K562 (cell line): ENCODE measurements around the gene VPS18. TPM values are rescaled to one million over a fixed set of nuclear protein-coding genes. Genes with fewer than 3 reads are reported as not detected.

ENCODE experiments used
- ATAC-seq: fragments of 200-7000 bp; cut with Tn5 transposase; 3 replicates; pipeline ENCODE4 v1.9.1; 2020; ENCODE audit warnings: moderate library complexity
- BruUV-seq: library from RNA; stranded (reverse); fragments of 400-500 nt; replicated peaks from 2 replicates; lab custom pipeline; 2021; lab: Mats Ljungman, UMichigan
- CTCF ChIA-PET: fragments of 300-600 bp; formaldehyde crosslinking; extraction: SDS; loops from one replicate; lab custom pipeline; 2021; ENCODE audit warnings: low intra/inter-chr PET ratio; lab: Yijun Ruan, JAX
- POLR2A ChIA-PET: fragments of 300-600, 350-650 bp; sonication (Branson Sonifier 250); formaldehyde crosslinking; extraction: SDS; loops from one replicate; lab custom pipeline; 2021; ENCODE audit warnings: antibody characterized with exemption, inconsistent platforms; lab: Yijun Ruan, JAX
- DNase-seq, 4 experiments: peaks; one replicate each; pipeline versions ENCODE4 v3.0.0 to v3.0.0-alpha.2; 2011 to 2018; ENCODE audit warnings: low spot score in 3 of 4, mixed read lengths in 3 of 4; ENCODE audit errors: extremely low read depth in 1 of 4
- FAIRE-seq: peaks from 2 replicates; lab custom pipeline; 2011; peaks lifted over from hg19 to GRCh38; lab: Jason Lieb, UNC
- H2AFZ ChIP-seq: 2 replicates; pipeline ENCODE4 v1.6.0; 2011; ENCODE audit warnings: low read depth, low read length, control low read depth, inconsistent platforms
- H3K27ac ChIP-seq: fragments of 200-600 bp; 3 replicates; pipeline ENCODE4 v1.8.0; 2011; ENCODE audit warnings: low read depth, mild to moderate bottlenecking, control low read depth, inconsistent platforms, low read length, moderate library complexity, mixed read lengths; ENCODE audit errors: extremely low read depth
- H3K27me3 ChIP-seq, 2 experiments: fragments of 300-600 bp in 1 of 2; 2 replicates in 1 of 2; 3 replicates in 1 of 2; pipeline versions ENCODE4 v1.6.0 to v1.8.0; 2011; ENCODE audit warnings: inconsistent platforms in 2 of 2, low read length in 2 of 2, mild to moderate bottlenecking in 1 of 2, mixed read lengths in 1 of 2, moderate library complexity in 1 of 2; ENCODE audit not compliant: control insufficient read depth in 2 of 2, insufficient read depth in 2 of 2
- H3K36me3 ChIP-seq: fragments of 300-600 bp; 3 replicates; pipeline ENCODE4 v1.8.0; 2011; ENCODE audit warnings: mild to moderate bottlenecking, low read length, inconsistent platforms; ENCODE audit not compliant: control insufficient read depth, insufficient read depth
- H3K4me1 ChIP-seq, 2 experiments: fragments of 200-600 bp in 1 of 2; replicated peaks in 1 of 2; 2 replicates in 1 of 2; 3 replicates in 1 of 2; pipeline versions ENCODE4 v1.5.1 to v1.8.0; 2011; ENCODE audit warnings: inconsistent platforms in 2 of 2, low read length in 2 of 2, mild to moderate bottlenecking in 1 of 2, mixed read lengths in 1 of 2, moderate library complexity in 1 of 2; ENCODE audit not compliant: control insufficient read depth in 2 of 2, insufficient read depth in 2 of 2
- H3K4me2 ChIP-seq: 2 replicates; pipeline ENCODE4 v1.6.1; 2011; ENCODE audit warnings: low read length, control low read depth, inconsistent platforms, mixed read lengths; ENCODE audit not compliant: insufficient read depth
- H3K4me3 ChIP-seq: fragments of 200-600 bp; sonication (generic), shearing (Covaris generic); 2 replicates; pipeline ENCODE4 v1.5.1; 2016; ENCODE audit warnings: control low read depth, inconsistent platforms
- H3K79me2 ChIP-seq: fragments of 200-600 bp; 3 replicates; pipeline ENCODE4 v1.8.0; 2011; ENCODE audit warnings: low read length, inconsistent platforms; ENCODE audit not compliant: control insufficient read depth, insufficient read depth
- H3K9ac ChIP-seq, 2 experiments: 2 replicates each; pipeline versions ENCODE4 v1.6.0 to v1.6.1; 2011; ENCODE audit warnings: low read depth in 2 of 2, low read length in 2 of 2, control low read depth in 1 of 2, inconsistent platforms in 1 of 2, mild to moderate bottlenecking in 1 of 2, mixed read lengths in 1 of 2; ENCODE audit not compliant: insufficient read depth in 1 of 2
- H3K9me1 ChIP-seq: one replicate; pipeline ENCODE4 v1.6.0; 2011; ENCODE audit warnings: inconsistent platforms, mild to moderate bottlenecking, low read length, moderate library complexity; ENCODE audit not compliant: control insufficient read depth, insufficient read depth
- H3K9me3 ChIP-seq: replicated peaks from 2 replicates; pipeline ENCODE4 v1.5.1; 2011; ENCODE audit warnings: low read depth, low read length, inconsistent platforms; ENCODE audit not compliant: control insufficient read depth, insufficient read depth
- H4K20me1 ChIP-seq: replicated peaks from 2 replicates; pipeline ENCODE4 v1.6.1; 2011; ENCODE audit warnings: low read length, inconsistent platforms, mixed read lengths; ENCODE audit not compliant: control insufficient read depth, insufficient read depth
- E2F6 ChIP-seq, 2 experiments: IDR thresholded peaks; 2 replicates each; pipeline ENCODE4 v1.6.1; 2011; ENCODE audit warnings: borderline replicate concordance in 1 of 2, control low read depth in 1 of 2, low read depth in 1 of 2, low read length in 1 of 2, mild to moderate bottlenecking in 1 of 2, mixed read lengths in 1 of 2, moderate library complexity in 1 of 2; ENCODE audit not compliant: insufficient read depth in 1 of 2, insufficient read length in 1 of 2, poor library complexity in 1 of 2, severe bottlenecking in 1 of 2; ENCODE audit errors: extremely low read depth in 1 of 2
- ETV5 ChIP-seq: sonication (generic); formaldehyde crosslinking; IDR thresholded peaks from 2 replicates; pipeline ENCODE4 v1.4.0; 2020; ENCODE audit warnings: low read depth, mild to moderate bottlenecking, missing genetic modification reagents
- ZBTB33 ChIP-seq: sonication (generic); formaldehyde crosslinking; IDR thresholded peaks from 2 replicates; pipeline ENCODE4 v1.8.1; 2023; ENCODE audit warnings: mild to moderate bottlenecking, missing genetic modification reagents
- WGBS: fragments of 100-300 bp; shearing (Covaris generic); methylation state at CpG from one replicate; pipeline ENCODE4 v1.1.6; 2016; ENCODE audit warnings: low coverage, mixed read lengths; ENCODE audit not compliant: insufficient coverage; ENCODE audit errors: missing lambda C conversion rate; 5-methylcytosine and 5-hydroxymethylcytosine counted together
- in situ Hi-C: fragments of 300-500 bp; cut with MboI; formaldehyde crosslinking; loops from 4 replicates; pipeline ENCODE4 v1.15.0; 2018; ENCODE audit warnings: inconsistent platforms, mixed read lengths
- intact Hi-C: fragments of 100-400 bp; cut with micrococcal nuclease; formaldehyde crosslinking; loops from 2 replicates; pipeline ENCODE4 v1.14.2; 2022
- polyA plus RNA-seq, 8 experiments: library from polyadenylated mRNA; depleted of rRNA in 4 of 8; stranded (reverse) in 5 of 8; unstranded in 3 of 8; fragments of >200 nt; fragmentation: Nextera tagmentation in 2 of 8; fragmentation: Illumina TruSeq in 1 of 8; extraction: Ambion mirVana in 2 of 8; extraction: Trizol in 1 of 8; gene quantifications; 2 replicates each; pipeline versions ENCODE4 v1.2.1 to v1.2.3, GENCODE V29; 2011 to 2014; ENCODE audit warnings: inconsistent platforms in 1 of 8, missing spikeins in 1 of 8
- total RNA-seq, 7 experiments: library from RNA; depleted of rRNA in 6 of 7; stranded (reverse); fragments of >200 nt in 6 of 7; fragmentation: Illumina TruSeq in 2 of 7; extraction: Trizol in 2 of 7; gene quantifications; 2 replicates each; pipeline versions ENCODE4 v1.2.1 to v1.2.3, GENCODE V29; 2011 to 2021; ENCODE audit warnings: low replicate concordance in 1 of 7

VPS18 gene
- total and polyA plus RNA-seq, 9 of the 15 experiments (the other 6 are each of a cell fraction or from before 2014, with no cell fraction given), result 0.73 to 19.9 (median 8.5) TPM

DNA sequence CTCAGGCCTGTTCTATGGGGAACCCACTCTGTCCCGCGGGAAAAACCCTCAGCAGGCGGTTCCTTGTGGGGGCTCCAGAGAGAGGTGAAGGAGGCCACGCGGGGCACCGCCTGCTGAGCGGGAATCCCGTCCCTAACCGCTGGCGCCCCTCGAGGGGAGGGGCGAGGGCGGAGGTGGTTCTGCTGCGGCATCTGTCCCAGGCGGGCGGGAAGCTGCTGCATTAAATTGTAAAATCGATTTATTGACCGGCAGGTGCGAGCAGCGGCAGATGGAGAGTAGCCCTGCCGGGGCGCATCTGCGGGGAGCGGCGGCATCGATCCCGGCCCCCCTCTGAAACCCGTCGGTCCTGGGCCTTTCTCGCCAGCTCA lies 31.2 kb downstream of the VPS18 start:
- no peak overlapping the region for H3K27ac ChIP-seq
- in situ Hi-C loops, result no loop called here
- DNase-seq (no peak), FAIRE-seq (no peak)
- CTCF ChIA-PET, result no interaction called here
- H2AFZ ChIP-seq, result no peak overlapping the region
- POLR2A ChIA-PET, result no interaction called here
- H3K4me2 ChIP-seq, result no peak overlapping the region
- no peak overlapping the region for H3K4me3 ChIP-seq
- TF ChIP-seq ZBTB33 (CRISPR knock-in tag) (peak; percentile 69), ETV5 (CRISPR knock-in tag) (no peak), E2F6 (IDR thresholded peaks at IDR 0.05; ENCODE audit: borderline replicate concordance in 1 of 2, extremely low read depth in 1 of 2, insufficient read depth in 1 of 2, insufficient read length in 1 of 2, low read depth in 1 of 2, low read length in 1 of 2, poor library complexity in 1 of 2, severe bottlenecking in 1 of 2) (peak in 1 of 2 experiments; percentile 35)
- TF ChIP-seq, all 486 proteins: peak for 2
- H3K79me2 ChIP-seq, result no peaks in the 10 kb centered on the region
- H3K9me1 ChIP-seq, result no peaks in the 10 kb centered on the region
- intact Hi-C loops, result no loop called here
- 0 out of 2 replicates have a peak, but pooled peaks cover 4% of the 10 kb centered on the region for H4K20me1 ChIP-seq
- no peak for ATAC-seq
- peaks cover 0 to 19% of the 10 kb centered on the region in 2 experiments; a peak in 2 of 5 replicates for H3K27me3 ChIP-seq
- BruUV-seq, result no TSS peak
- H3K9ac ChIP-seq, result no peak overlapping the region
- H3K4me1 ChIP-seq, result peaks cover 9 to 57% of the 10 kb centered on the region in 2 experiments
- H3K9me3 ChIP-seq, result no peaks in the 10 kb centered on the region
- 69% methylated on average over 17 of the region's 30 CpGs for WGBS
- no peaks in the 10 kb centered on the region for H3K36me3 ChIP-seq
